ENCODE data around the gene AKR1B1.

Gene AKR1B1

GRCh38 chr7:134453518-134453917 is 5.4 kb downstream of the AKR1B1 start:
- TF ChIP-seq CTCF (conservative IDR thresholded peaks at IDR 0.05; ENCODE audit: low read depth, low read length), result no peak
- H4K20me1 ChIP-seq (ENCODE audit: insufficient read depth), result no peaks in the 10 kb centered on the region
- no peak overlapping the region for H2AFZ ChIP-seq (ENCODE audit: low read depth)
- peaks cover 24% of the 10 kb centered on the region for H3K79me2 ChIP-seq (ENCODE audit: insufficient read depth, low read depth)
- H3K27me3 ChIP-seq (ENCODE audit: insufficient read depth, low read depth), result no peaks in the 10 kb centered on the region
- H3K9ac ChIP-seq, result no peak overlapping the region
- peaks cover 12% of the 10 kb centered on the region for H3K4me1 ChIP-seq (ENCODE audit: low read depth, poor library complexity, severe bottlenecking)
- H3K36me3 ChIP-seq (ENCODE audit: insufficient read depth), result peaks cover 13% of the 10 kb centered on the region; the same call in 1 of the 2 replicates
- H3K4me2 ChIP-seq, result no peak overlapping the region
- H3K4me3 ChIP-seq (IDR thresholded peaks at IDR 0.05; ENCODE audit: insufficient read depth, low read depth, low read length), result no peak overlapping the region
- H3K27ac ChIP-seq, result no peak overlapping the region

GRCh38 chr7:134452991-134453473 is 5.9 kb downstream of the AKR1B1 start:
- Histone ChIP-seq H3K9ac (no peak overlapping the region), H3K4me1 (ENCODE audit: low read depth, poor library complexity, severe bottlenecking) (peaks cover 12% of the 10 kb centered on the region), H3K4me2 (no peak overlapping the region), H2AFZ (ENCODE audit: low read depth) (no peak overlapping the region), H4K20me1 (ENCODE audit: insufficient read depth) (no peaks in the 10 kb centered on the region), H3K79me2 (ENCODE audit: insufficient read depth, low read depth) (peaks cover 24% of the 10 kb centered on the region), H3K27me3 (ENCODE audit: insufficient read depth, low read depth) (no peaks in the 10 kb centered on the region), H3K27ac (no peak overlapping the region), H3K36me3 (ENCODE audit: insufficient read depth) (peaks cover 13% of the 10 kb centered on the region; the same call in 1 of the 2 replicates), H3K4me3 (IDR thresholded peaks at IDR 0.05; ENCODE audit: insufficient read depth, low read depth, low read length) (no peak overlapping the region)
- TF ChIP-seq CTCF (conservative IDR thresholded peaks at IDR 0.05; ENCODE audit: low read depth, low read length), result no peak

- Histone ChIP-seq H3K4me1 (ENCODE audit: low read depth, poor library complexity, severe bottlenecking) (peaks cover 6% of the 10 kb centered on the region), H3K4me2 (no peak overlapping the region), H3K4me3 (IDR thresholded peaks at IDR 0.05; ENCODE audit: insufficient read depth, low read depth, low read length) (no peak overlapping the region), H3K27me3 (ENCODE audit: insufficient read depth, low read depth) (no peaks in the 10 kb centered on the region), H3K36me3 (ENCODE audit: insufficient read depth) (peaks cover 13% of the 10 kb centered on the region; the same call in 1 of the 2 replicates), H3K27ac (no peak overlapping the region), H3K79me2 (ENCODE audit: insufficient read depth, low read depth) (peaks cover 18% of the 10 kb centered on the region), H2AFZ (ENCODE audit: low read depth) (no peak overlapping the region), H4K20me1 (ENCODE audit: insufficient read depth) (no peaks in the 10 kb centered on the region), H3K9ac (no peak overlapping the region)
- TF ChIP-seq CTCF (conservative IDR thresholded peaks at IDR 0.05; ENCODE audit: low read depth, low read length), result no peak
Observed at GRCh38 chr7:134452419-134452838, 6.5 kb downstream of the AKR1B1 start.

- no peak overlapping the region for H2AFZ ChIP-seq (ENCODE audit: low read depth)
- no peak overlapping the region for H3K4me2 ChIP-seq
- TF ChIP-seq CTCF (conservative IDR thresholded peaks at IDR 0.05; ENCODE audit: low read depth, low read length), result no peak
- H3K4me1 ChIP-seq (ENCODE audit: low read depth, poor library complexity, severe bottlenecking), result no peaks in the 10 kb centered on the region
- H3K27ac ChIP-seq, result no peak overlapping the region
- no peak overlapping the region for H3K9ac ChIP-seq
- H3K79me2 ChIP-seq (ENCODE audit: insufficient read depth, low read depth), result peaks cover 10% of the 10 kb centered on the region
- H3K4me3 ChIP-seq (IDR thresholded peaks at IDR 0.05; ENCODE audit: insufficient read depth, low read depth, low read length), result no peak overlapping the region
- H4K20me1 ChIP-seq (ENCODE audit: insufficient read depth), result no peaks in the 10 kb centered on the region
- H3K27me3 ChIP-seq (ENCODE audit: insufficient read depth, low read depth), result no peaks in the 10 kb centered on the region
- H3K36me3 ChIP-seq (ENCODE audit: insufficient read depth), result peaks cover 13% of the 10 kb centered on the region; the same call in 1 of the 2 replicates
Observed at GRCh38 chr7:134451656-134452055, 7.2 kb downstream of the AKR1B1 start.
